ENCODE measurements around the gene FOXD1.
"Not testable (repeated sequence)": the region's sequence is repeated elsewhere in the genome, so short reads cannot be mapped to it uniquely, and the experiment has no call there.

Gene FOXD1

GRCh38 chr5:73415171-73415570 lies 33.4 kb downstream of the FOXD1 start:
- no peak for DNase-seq (ENCODE audit: low read depth, low spot score)
- no peak overlapping the region for H3K4me3 ChIP-seq (ENCODE audit: low read depth, low read length)
- TF ChIP-seq CTCF (IDR thresholded peaks at IDR 0.05; ENCODE audit: insufficient read depth, low read length, missing control alignments), result no peak
- POLR2A ChIA-PET, result no interaction called here
- CTCF ChIA-PET, result interaction anchor here (1.2 to 1.5 kb wide), 3 partner anchors 10 to 21 kb away, joined by 3 to 4 read pairs (median 4); no protein-coding TSS in a partner anchor

GRCh38 chr5:73412597-73412988 lies 36.0 kb downstream of the FOXD1 start:
- no peak overlapping the region for H3K4me3 ChIP-seq (ENCODE audit: low read depth, low read length)
- POLR2A ChIA-PET, result interaction anchor here (0.8 kb wide), 1 partner anchor 21 kb away, joined by 3 read pairs; no protein-coding TSS in a partner anchor
- TF ChIP-seq CTCF (IDR thresholded peaks at IDR 0.05; ENCODE audit: insufficient read depth, low read length, missing control alignments), result no peak
- CTCF ChIA-PET, result interaction anchor here (1.2 to 1.8 kb wide), 2 partner anchors 24 to 196 kb away, joined by 3 to 5 read pairs; no protein-coding TSS in a partner anchor
- DNase-seq (ENCODE audit: low read depth, low spot score), result no peak

GRCh38 chr5:73411936-73412596 lies 36.5 kb downstream of the FOXD1 start:
- POLR2A ChIA-PET, result interaction anchor here (0.8 kb wide), 1 partner anchor 21 kb away, joined by 3 read pairs; no protein-coding TSS in a partner anchor
- H3K4me3 ChIP-seq (ENCODE audit: low read depth, low read length), result no peak overlapping the region
- no peak for TF ChIP-seq CTCF (IDR thresholded peaks at IDR 0.05; ENCODE audit: insufficient read depth, low read length, missing control alignments)
- DNase-seq (ENCODE audit: low read depth, low spot score), result no peak
- CTCF ChIA-PET, result interaction anchor here (1.2 kb wide), 1 partner anchor 25 kb away, joined by 3 read pairs; no protein-coding TSS in a partner anchor

GRCh38 chr5:73409927-73410326 lies 38.6 kb downstream of the FOXD1 start:
- CTCF ChIA-PET; POLR2A ChIA-PET; DNase-seq (ENCODE audit: low read depth, low spot score); H3K4me3 ChIP-seq (ENCODE audit: low read depth, low read length): not testable (repeated sequence)

GRCh38 chr5:73405691-73406090 lies 42.9 kb downstream of the FOXD1 start:
- no peak for DNase-seq (ENCODE audit: low read depth, low spot score)
- TF ChIP-seq CTCF (IDR thresholded peaks at IDR 0.05; ENCODE audit: insufficient read depth, low read length, missing control alignments), result no peak
- ChIA-PET CTCF (interaction anchor here (1.5 kb wide), 2 partner anchors 8 to 36 kb away, joined by 3 to 5 read pairs; no protein-coding TSS in a partner anchor), POLR2A (no interaction called here)
- no peak overlapping the region for H3K4me3 ChIP-seq (ENCODE audit: low read depth, low read length)

GRCh38 chr5:73399775-73400174 lies 48.8 kb downstream of the FOXD1 start:
- H3K4me3 ChIP-seq (ENCODE audit: low read depth, low read length), result no peak overlapping the region
- no peak for DNase-seq (ENCODE audit: low read depth, low spot score)
- TF ChIP-seq CTCF (IDR thresholded peaks at IDR 0.05; ENCODE audit: insufficient read depth, low read length, missing control alignments), result no peak
- ChIA-PET CTCF (interaction anchor here (1.6 to 1.7 kb wide), 2 partner anchors 17 to 20 kb away, joined by 4 read pairs; no protein-coding TSS in a partner anchor), POLR2A (no interaction called here)
